Gastroesophageal sphincter (tissue), 4 donors: Measurements from ENCODE around the gene MYO1C. TPM values are rescaled to one million over a fixed set of nuclear protein-coding genes. Genes with fewer than 3 reads are reported as not detected.
"Not testable (repeated sequence)": the region's sequence is repeated elsewhere in the genome, so short reads cannot be mapped to it uniquely, and the experiment has no call there.

ENCODE experiments used
- ATAC-seq: fragments of 150-250 bp; one replicate; pipeline ENCODE4 v1.9.1; 2016; ENCODE audit warnings: mild to moderate bottlenecking, moderate library complexity
- H3K27ac ChIP-seq, 4 donors: fragments of 200-600 bp; sonication (generic) in 3 of 4; 1 replicate in 3 of 4; 2 replicates in 1 of 4; pipeline ENCODE4 v1.5.1; 2016 to 2019
- H3K27me3 ChIP-seq: fragments of 200-600 bp; sonication (generic); one replicate; pipeline ENCODE4 v1.5.1; 2019
- H3K36me3 ChIP-seq, 2 donors: fragments of 200-600 bp; sonication (generic); one replicate each; pipeline ENCODE4 v1.5.1; 2019; ENCODE audit warnings: control low read depth in 1 of 2
- H3K4me1 ChIP-seq, 3 donors: fragments of 200-600 bp; sonication (generic); 1 replicate in 2 of 3; 2 replicates in 1 of 3; pipeline ENCODE4 v1.5.1; 2016 to 2019; ENCODE audit warnings: control low read depth in 2 of 3
- H3K4me3 ChIP-seq, 2 donors: fragments of 200-600 bp; sonication (generic); one replicate each; pipeline ENCODE4 v1.5.1; 2019; ENCODE audit warnings: mild to moderate bottlenecking in 1 of 2, moderate library complexity in 1 of 2
- H3K9me3 ChIP-seq, 3 donors: fragments of 200-600 bp; sonication (generic); one replicate each; pipeline ENCODE4 v1.5.1; 2017 to 2019; ENCODE audit warnings: control low read depth in 2 of 3
- EP300 ChIP-seq: sonication (generic); formaldehyde crosslinking; IDR thresholded peaks from one replicate; pipeline ENCODE4 v1.6.1; 2017; ENCODE audit warnings: antibody characterized with exemption, mild to moderate bottlenecking
- POLR2A ChIP-seq, 2 donors: fragments of 450-650 bp; IDR thresholded peaks; one replicate each; pipeline ENCODE4 v1.6.1; 2017; ENCODE audit warnings: antibody characterized with exemption in 2 of 2, mild to moderate bottlenecking in 2 of 2, moderate library complexity in 1 of 2
- POLR2AphosphoS5 ChIP-seq: sonication (generic); formaldehyde crosslinking; IDR thresholded peaks from one replicate; pipeline ENCODE4 v1.6.1; 2017; ENCODE audit warnings: antibody characterized with exemption
- WGBS, 2 donors: methylation state at CpG; one replicate each; pipeline ENCODE4 v1.1.5; 2018; ENCODE audit warnings: low coverage in 1 of 2; 5-methylcytosine and 5-hydroxymethylcytosine counted together
- total RNA-seq, 4 donors: library from RNA; depleted of rRNA; stranded (reverse); fragments of >200 nt; gene quantifications; one replicate each; pipeline ENCODE4 v1.1.0, GENCODE V29; 2016
- TF ChIP-seq, protein P1 (sequence below), 4 experiments: fragments of 200-600 bp in 2 of 4; fragments of 450-650 bp in 2 of 4; sonication (generic) in 1 of 4; IDR thresholded peaks; one replicate each; pipeline ENCODE4 v1.5.1; 2017 to 2019; ENCODE audit warnings: antibody characterized with exemption in 4 of 4, mild to moderate bottlenecking in 2 of 4, moderate library complexity in 2 of 4

MYO1C gene
- total RNA-seq, 4 donors from 2014 or later, result 215 to 461 (median 287) TPM

- peaks cover 0 to 99% of the 10 kb centered on the region in 2 donors for H3K36me3 ChIP-seq
- WGBS, 2 donors, result 58 to 85% methylated on average over 4 to 11 of the region's 24 CpGs
- TF ChIP-seq POLR2AphosphoS5 (no peak), POLR2A (IDR thresholded peaks at IDR 0.05) (no peak)
- H3K4me3 ChIP-seq, result no peak overlapping the region
- H3K27me3 ChIP-seq, result no peaks in the 10 kb centered on the region
- no peaks in the 10 kb centered on the region for H3K4me1 ChIP-seq
- H3K27ac ChIP-seq, result no peak overlapping the region
- no peak for ATAC-seq
- no peaks in the 10 kb centered on the region for H3K9me3 ChIP-seq
These were observed 41.3 kb upstream of the MYO1C start for GRCh38 chr17:1533661-1534325.

DNA sequence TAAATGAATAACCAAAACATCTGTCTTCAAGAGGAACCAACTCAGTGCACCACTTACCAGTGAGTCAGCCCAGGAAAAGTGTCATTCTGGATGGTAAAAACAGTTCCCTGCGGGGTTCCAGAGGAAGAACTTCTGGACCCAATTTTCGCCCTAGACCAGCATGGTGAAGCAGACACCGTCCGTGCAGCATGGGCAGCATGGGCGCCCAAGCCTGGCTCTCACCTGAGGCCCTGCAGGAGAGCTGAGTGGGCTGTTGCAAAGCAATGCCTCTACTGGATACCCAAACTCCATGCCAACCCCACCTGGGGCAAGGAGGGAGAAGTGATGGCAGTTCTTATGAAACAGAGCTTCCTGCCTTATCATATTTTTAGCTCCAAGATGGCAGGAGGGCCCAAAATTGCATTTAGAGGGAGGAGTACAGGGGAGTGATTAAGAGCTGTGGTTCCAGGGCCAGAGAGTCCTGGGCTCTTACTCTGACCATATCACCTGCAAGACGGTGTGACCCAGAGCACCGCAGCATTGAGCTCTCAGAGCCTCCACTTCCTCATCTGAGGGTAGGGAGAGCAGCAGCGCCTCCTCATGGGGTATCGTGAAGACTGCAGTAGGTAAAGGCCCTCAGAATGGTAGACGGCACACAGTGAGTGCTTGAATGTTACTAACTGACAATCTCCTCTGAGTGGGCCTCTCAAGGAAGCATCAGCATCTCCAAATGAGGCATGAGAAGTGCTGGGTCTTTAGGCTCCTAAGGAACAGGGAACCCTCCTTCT is 40.5 kb upstream of the MYO1C start:
- peaks cover 0 to 99% of the 10 kb centered on the region in 2 donors for H3K36me3 ChIP-seq
- no peak overlapping the region for H3K4me3 ChIP-seq
- no peaks in the 10 kb centered on the region for H3K4me1 ChIP-seq
- peak; percentile 41 for ATAC-seq
- H3K9me3 ChIP-seq, result no peaks in the 10 kb centered on the region
- WGBS, 2 donors, result 77 to 90% methylated on average over 5 to 6 of the region's 10 CpGs
- no peaks in the 10 kb centered on the region for H3K27me3 ChIP-seq
- TF ChIP-seq, protein P1, sequence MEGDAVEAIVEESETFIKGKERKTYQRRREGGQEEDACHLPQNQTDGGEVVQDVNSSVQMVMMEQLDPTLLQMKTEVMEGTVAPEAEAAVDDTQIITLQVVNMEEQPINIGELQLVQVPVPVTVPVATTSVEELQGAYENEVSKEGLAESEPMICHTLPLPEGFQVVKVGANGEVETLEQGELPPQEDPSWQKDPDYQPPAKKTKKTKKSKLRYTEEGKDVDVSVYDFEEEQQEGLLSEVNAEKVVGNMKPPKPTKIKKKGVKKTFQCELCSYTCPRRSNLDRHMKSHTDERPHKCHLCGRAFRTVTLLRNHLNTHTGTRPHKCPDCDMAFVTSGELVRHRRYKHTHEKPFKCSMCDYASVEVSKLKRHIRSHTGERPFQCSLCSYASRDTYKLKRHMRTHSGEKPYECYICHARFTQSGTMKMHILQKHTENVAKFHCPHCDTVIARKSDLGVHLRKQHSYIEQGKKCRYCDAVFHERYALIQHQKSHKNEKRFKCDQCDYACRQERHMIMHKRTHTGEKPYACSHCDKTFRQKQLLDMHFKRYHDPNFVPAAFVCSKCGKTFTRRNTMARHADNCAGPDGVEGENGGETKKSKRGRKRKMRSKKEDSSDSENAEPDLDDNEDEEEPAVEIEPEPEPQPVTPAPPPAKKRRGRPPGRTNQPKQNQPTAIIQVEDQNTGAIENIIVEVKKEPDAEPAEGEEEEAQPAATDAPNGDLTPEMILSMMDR (IDR thresholded peaks at IDR 0.05), result peak in 2 of 4 experiments; percentile 20 to 42
- no peak for TF ChIP-seq EP300
- no peak overlapping the region for H3K27ac ChIP-seq

- H3K9me3 ChIP-seq, result no peaks in the 10 kb centered on the region
- no peaks in the 10 kb centered on the region for H3K27me3 ChIP-seq
- H3K27ac ChIP-seq, result no peak overlapping the region
- TF ChIP-seq POLR2A (IDR thresholded peaks at IDR 0.05), result no peak
- no peak for TF ChIP-seq POLR2AphosphoS5
- TF ChIP-seq, protein P1 (IDR thresholded peaks at IDR 0.05), result no peak
- no peak for TF ChIP-seq EP300
- peaks cover 0 to 99% of the 10 kb centered on the region in 2 donors for H3K36me3 ChIP-seq
- 22 to 30% methylated on average over 2 of the region's 2 CpGs for WGBS, 2 donors
- no peaks in the 10 kb centered on the region for H3K4me1 ChIP-seq
- H3K4me3 ChIP-seq, result no peak overlapping the region
- ATAC-seq, result no peak
These were observed 37.4 kb upstream of the MYO1C start for GRCh38 chr17:1529863-1530262.

GRCh38 chr17:1526876-1527275 is 34.4 kb upstream of the MYO1C start:
- ATAC-seq, H3K4me3 ChIP-seq, H3K27me3 ChIP-seq, H3K4me1 ChIP-seq, H3K27ac ChIP-seq, H3K9me3 ChIP-seq: not testable (repeated sequence)
- H3K36me3 ChIP-seq, result peaks cover 0 to 94% of the 10 kb centered on the region in 2 donors
- 80 to 92% methylated on average over 1 to 2 of the region's 4 CpGs for WGBS, 2 donors

DNA sequence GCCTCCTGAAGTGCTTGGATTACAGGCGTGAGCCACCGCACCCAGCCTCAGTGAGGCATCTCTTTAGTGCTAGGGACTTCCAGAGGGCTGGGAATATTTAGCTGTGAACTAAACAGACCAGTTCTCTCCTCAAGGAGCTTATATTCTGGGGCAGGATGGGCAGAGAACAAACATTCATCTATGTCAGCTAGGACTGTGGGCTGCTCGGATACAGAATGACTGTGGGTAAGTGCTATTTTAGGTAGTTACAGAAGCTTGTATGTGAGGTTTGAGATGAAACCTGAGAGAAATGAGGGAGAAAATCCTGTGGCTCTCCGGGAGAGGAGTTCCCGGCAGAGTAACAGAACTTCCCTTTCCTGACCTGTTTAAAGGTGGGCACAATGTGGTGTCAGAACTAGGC is 30.1 kb upstream of the MYO1C start:
- no peak for ATAC-seq
- no peak for TF ChIP-seq POLR2AphosphoS5
- no peak for TF ChIP-seq POLR2A (IDR thresholded peaks at IDR 0.05)
- TF ChIP-seq EP300, result no peak
- TF ChIP-seq, protein P1 (IDR thresholded peaks at IDR 0.05), result no peak
- WGBS, 2 donors, result 89 to 93% methylated on average over 3 of the region's 5 CpGs
- Histone ChIP-seq H3K9me3 (no peaks in the 10 kb centered on the region), H3K27me3 (no peaks in the 10 kb centered on the region), H3K4me1 (peaks cover 0 to 4% (median under 1%) of the 10 kb centered on the region in 3 donors), H3K27ac (no peak overlapping the region), H3K36me3 (peaks cover 0 to 88% of the 10 kb centered on the region in 2 donors), H3K4me3 (no peak overlapping the region)

GRCh38 chr17:1521086-1521640 is 28.7 kb upstream of the MYO1C start:
- Histone ChIP-seq H3K36me3 (peaks cover 0 to 73% of the 10 kb centered on the region in 2 donors), H3K27ac (no peak overlapping the region), H3K27me3 (no peaks in the 10 kb centered on the region), H3K9me3 (no peaks in the 10 kb centered on the region), H3K4me3 (no peak overlapping the region), H3K4me1 (peaks cover 0 to 10% (median 6%) of the 10 kb centered on the region in 3 donors)
- WGBS, 2 donors, result 80 to 82% methylated on average over 7 to 10 of the region's 10 CpGs
- TF ChIP-seq POLR2A (IDR thresholded peaks at IDR 0.05) (no peak), POLR2AphosphoS5 (no peak), EP300 (no peak)
- TF ChIP-seq, protein P1 (IDR thresholded peaks at IDR 0.05), result no peak
- ATAC-seq, result no peak
